Thyroid gland (tissue), 4 donors: ENCODE results near the gene TBC1D5.

Experiments
- POLR2A ChIP-seq, 2 donors: fragments of 450-650 bp; IDR thresholded peaks; one replicate each; pipeline ENCODE4 v1.6.1; 2017; ENCODE audit warnings: antibody characterized with exemption in 2 of 2, mild to moderate bottlenecking in 2 of 2, moderate library complexity in 1 of 2
- TF ChIP-seq, protein P1 (sequence below), 6 experiments: fragments of 200-600 bp in 3 of 6; fragments of 450-650 bp in 3 of 6; sonication (generic) in 3 of 6; IDR thresholded peaks; one replicate each; pipeline ENCODE4 v1.5.1; 2016 to 2019; ENCODE audit warnings: antibody characterized with exemption in 6 of 6, mild to moderate bottlenecking in 2 of 6, inconsistent platforms in 1 of 6, moderate library complexity in 1 of 6

DNA sequence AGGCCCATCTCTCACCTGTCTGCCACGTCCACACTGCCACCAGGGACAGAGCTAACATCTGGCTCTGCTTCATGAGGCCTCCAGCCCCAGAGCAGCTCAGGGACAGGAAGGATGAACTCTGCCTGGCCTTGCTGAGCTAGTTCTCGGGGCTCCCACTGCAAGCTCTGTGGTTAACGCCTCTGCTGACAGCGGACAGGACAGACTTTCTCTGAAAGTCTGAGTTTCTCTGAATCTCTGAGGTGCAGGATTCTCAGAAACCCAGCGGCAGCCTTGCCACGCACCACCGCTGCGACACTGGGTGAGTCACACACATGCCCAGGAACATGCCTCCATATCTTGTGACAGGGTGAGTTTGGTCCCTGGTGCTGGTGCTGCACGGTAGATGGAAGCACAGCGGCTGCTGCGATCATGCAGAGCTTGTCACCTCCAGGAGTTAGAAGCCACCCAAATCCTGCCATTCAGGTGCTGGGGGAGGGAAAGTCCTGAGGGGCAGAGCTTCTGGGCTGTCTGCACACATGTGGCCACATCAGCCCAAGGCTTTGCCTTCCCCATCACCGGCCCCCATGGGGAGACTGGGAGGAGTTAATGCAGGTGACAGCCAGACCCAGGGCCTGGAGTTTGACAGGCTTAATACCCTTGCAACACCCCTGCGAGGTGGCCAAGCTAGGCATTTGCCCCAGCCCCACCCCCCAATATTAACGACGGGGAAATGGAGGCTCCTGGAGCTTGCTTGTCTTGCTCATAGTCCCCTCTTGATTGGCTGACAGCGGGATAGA lies 590.6 kb downstream of the TBC1D5 start:
- TF ChIP-seq, protein P1, sequence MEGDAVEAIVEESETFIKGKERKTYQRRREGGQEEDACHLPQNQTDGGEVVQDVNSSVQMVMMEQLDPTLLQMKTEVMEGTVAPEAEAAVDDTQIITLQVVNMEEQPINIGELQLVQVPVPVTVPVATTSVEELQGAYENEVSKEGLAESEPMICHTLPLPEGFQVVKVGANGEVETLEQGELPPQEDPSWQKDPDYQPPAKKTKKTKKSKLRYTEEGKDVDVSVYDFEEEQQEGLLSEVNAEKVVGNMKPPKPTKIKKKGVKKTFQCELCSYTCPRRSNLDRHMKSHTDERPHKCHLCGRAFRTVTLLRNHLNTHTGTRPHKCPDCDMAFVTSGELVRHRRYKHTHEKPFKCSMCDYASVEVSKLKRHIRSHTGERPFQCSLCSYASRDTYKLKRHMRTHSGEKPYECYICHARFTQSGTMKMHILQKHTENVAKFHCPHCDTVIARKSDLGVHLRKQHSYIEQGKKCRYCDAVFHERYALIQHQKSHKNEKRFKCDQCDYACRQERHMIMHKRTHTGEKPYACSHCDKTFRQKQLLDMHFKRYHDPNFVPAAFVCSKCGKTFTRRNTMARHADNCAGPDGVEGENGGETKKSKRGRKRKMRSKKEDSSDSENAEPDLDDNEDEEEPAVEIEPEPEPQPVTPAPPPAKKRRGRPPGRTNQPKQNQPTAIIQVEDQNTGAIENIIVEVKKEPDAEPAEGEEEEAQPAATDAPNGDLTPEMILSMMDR (IDR thresholded peaks at IDR 0.05): no peak
- no peak for TF ChIP-seq POLR2A (IDR thresholded peaks at IDR 0.05)
